ENCODE data around the gene PSEN1. TPM values are rescaled to one million over a fixed set of nuclear protein-coding genes. Genes with fewer than 3 reads are reported as not detected.

Gene PSEN1
- total and polyA plus RNA-seq, 2 of the 8 experiments (the other 6 are each of a cell fraction or from before 2014, with no cell fraction given) = 10.1 to 38.7 TPM

- Histone ChIP-seq H3K9ac (replicated peaks in 1 of 4; ENCODE audit: extremely low read depth in 1 of 4, low read depth in 3 of 4, low read length in 3 of 4) (no peak overlapping the region), H3K23ac (ENCODE audit: insufficient read length) (no peak overlapping the region), H4K8ac (ENCODE audit: extremely low read depth, insufficient read depth, low read length) (no peak overlapping the region), H2BK120ac (replicated peaks; ENCODE audit: low read depth, low read length) (no peak overlapping the region), H2BK12ac (ENCODE audit: low read depth, low read length) (no peak overlapping the region), H2BK15ac (ENCODE audit: low read length) (no peak overlapping the region), H3K9me3 (ENCODE audit: insufficient read depth in 2 of 2, low read depth in 1 of 2, low read length in 1 of 2) (no peaks in the 10 kb centered on the region), H3K79me2 (ENCODE audit: control insufficient read depth in 1 of 2, insufficient read depth in 2 of 2, low read length in 2 of 2) (no peaks in the 10 kb centered on the region; a peak in 1 of 4 replicates), H3K56ac (replicated peaks; ENCODE audit: insufficient read length, low read depth, low read length) (no peak overlapping the region), H2BK20ac (ENCODE audit: low read length) (no peak overlapping the region), H3K4me2 (ENCODE audit: insufficient read depth in 1 of 2, low read depth in 2 of 2, low read length in 2 of 2) (no peak overlapping the region), H3K4ac (replicated peaks; ENCODE audit: insufficient read length, low read depth, low read length) (no peak overlapping the region), H3K14ac (ENCODE audit: insufficient read length) (no peak overlapping the region), H3K36me3 (ENCODE audit: control insufficient read depth in 2 of 4, insufficient read depth in 4 of 4, low read length in 3 of 4) (peaks cover 0 to 11% (median 4%) of the 10 kb centered on the region in 4 experiments; a peak in 5 of 8 replicates), H3K27ac (ENCODE audit: low read depth, low read length) (no peak overlapping the region), H3K23me2 (ENCODE audit: low read depth, low read length) (no peaks in the 10 kb centered on the region; the same call in 1 of the 2 replicates), H3K4me1 (replicated peaks in 1 of 4; ENCODE audit: control insufficient read depth in 3 of 4, insufficient read depth in 4 of 4, low read length in 3 of 4) (peaks cover 0 to under 1% (median 0%) of the 10 kb centered on the region in 4 experiments; a peak in 2 of 7 replicates), H3K4me3 (ENCODE audit: extremely low read depth in 1 of 4, insufficient read depth in 2 of 4, low read depth in 3 of 4, low read length in 4 of 4) (no peak overlapping the region), H3K27me3 (replicated peaks in 1 of 4; ENCODE audit: control insufficient read depth in 3 of 4, extremely low read depth in 1 of 4, insufficient read depth in 3 of 4, low read length in 3 of 4) (no peaks in the 10 kb centered on the region), H4K91ac (replicated peaks; ENCODE audit: insufficient read length, low read length) (no peak overlapping the region), H2BK5ac (ENCODE audit: low read depth, low read length) (0 out of 2 replicates have a peak overlapping the region, but pooled peaks have one; percentile 48), H3K18ac (ENCODE audit: extremely low read depth, low read length) (no peak overlapping the region), H3K79me1 (ENCODE audit: low read depth, low read length) (no peaks in the 10 kb centered on the region), H2AFZ (ENCODE audit: low read length) (no peak overlapping the region), H2AK5ac (ENCODE audit: low read depth, low read length) (no peak overlapping the region), H4K5ac (ENCODE audit: insufficient read length, low read depth, low read length) (no peak overlapping the region), H4K20me1 (replicated peaks in 1 of 2; ENCODE audit: control insufficient read depth in 1 of 2, insufficient read depth in 2 of 2, low read length in 2 of 2) (peaks cover 0 to 2% of the 10 kb centered on the region in 2 experiments)
- ChIA-PET CTCF (ENCODE audit: partially characterized antibody) (interaction anchor here (1.0 to 2.4 kb wide), 6 partner anchors 8 to 77 kb away, joined by 3 to 10 read pairs (median 4); no protein-coding TSS in a partner anchor), POLR2A (ENCODE audit: partially characterized antibody) (interaction anchor here (0.9 to 4.4 kb wide), 2 partner anchors 9 to 15 kb away, joined by 3 to 21 read pairs; no protein-coding TSS in a partner anchor)
- 89% methylated on average over 11 of the region's 11 CpGs; no CpG with 5 or more reads in 1 of the 2 experiments for WGBS, 2 experiments (ENCODE audit: extremely low coverage in 1 of 2, insufficient coverage in 1 of 2, insufficient read length in 1 of 2, insufficient replicate concordance in 2 of 2, low coverage in 1 of 2, low lambda C conversion rate in 2 of 2, missing lambda C conversion rate in 1 of 2)
- TF ChIP-seq SIX5 (IDR thresholded peaks at IDR 0.05; ENCODE audit: low read depth, low read length) = no peak
- TF ChIP-seq YY1 (IDR thresholded peaks at IDR 0.05; ENCODE audit: low read depth, low read length) = no peak
- no peak for TF ChIP-seq GABPA (IDR thresholded peaks at IDR 0.05; ENCODE audit: borderline replicate concordance, insufficient read depth, low read length)
- no peak for TF ChIP-seq TEAD4 (IDR thresholded peaks at IDR 0.05; ENCODE audit: low read depth, low read length)
- TF ChIP-seq ATF3 (IDR thresholded peaks at IDR 0.05; ENCODE audit: insufficient read depth, low read depth, low read length) = no peak
- no peak for TF ChIP-seq POLR2A (IDR thresholded peaks at IDR 0.05; ENCODE audit: control extremely low read depth in 1 of 2, low read depth in 2 of 2, low read length in 2 of 2)
- no peak for TF ChIP-seq JUND (IDR thresholded peaks at IDR 0.05; ENCODE audit: low read length)
- DNase-seq (ENCODE audit: low read depth in 1 of 2, low spot score in 2 of 2) = no peak
- no peak for FAIRE-seq
These were observed 114.0 kb downstream of the PSEN1 start for GRCh38 chr14:73250317-73250713.

Measured in H1 (cell line).